Effector CD8-positive, alpha-beta T cell (primary cell): ENCODE measurements around the gene HDAC7.
A peak's percentile ranks its signal among the peaks of the same experiment; 100 is the strongest.
"Not testable (repeated sequence)": the region's sequence is repeated elsewhere in the genome, so short reads cannot be mapped to it uniquely, and the experiment has no call there.

Source experiments
- DNase-seq: peaks from one replicate; lab custom pipeline; 2025; lab: John Stamatoyannopoulos, UW

The HDAC7 gene

GRCh38 chr12:47849261-47849660, 29.6 kb upstream of the HDAC7 start:
- no peak for DNase-seq

DNA sequence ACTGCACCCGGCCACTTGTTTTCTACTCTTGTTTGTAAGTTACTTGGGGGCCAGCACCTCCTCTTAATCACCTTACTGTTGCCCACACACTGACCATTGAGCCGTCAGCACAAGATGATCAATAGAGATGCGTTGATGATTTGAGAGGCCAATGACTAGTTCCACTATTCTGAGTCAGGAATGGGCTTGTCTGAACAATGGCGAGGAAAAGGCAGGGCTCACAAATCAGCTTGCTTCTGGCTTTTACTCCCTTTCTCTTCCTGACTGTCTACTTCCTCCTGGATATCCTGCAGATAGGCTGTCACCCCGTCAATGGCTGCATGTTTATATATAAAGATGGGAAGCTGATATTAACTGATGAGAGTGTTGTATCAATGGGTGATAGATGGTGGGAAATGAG, 29.1 kb upstream of the HDAC7 start:
- no peak for DNase-seq

GRCh38 chr12:47846294-47846996, 26.7 kb upstream of the HDAC7 start:
- no peak for DNase-seq

DNA sequence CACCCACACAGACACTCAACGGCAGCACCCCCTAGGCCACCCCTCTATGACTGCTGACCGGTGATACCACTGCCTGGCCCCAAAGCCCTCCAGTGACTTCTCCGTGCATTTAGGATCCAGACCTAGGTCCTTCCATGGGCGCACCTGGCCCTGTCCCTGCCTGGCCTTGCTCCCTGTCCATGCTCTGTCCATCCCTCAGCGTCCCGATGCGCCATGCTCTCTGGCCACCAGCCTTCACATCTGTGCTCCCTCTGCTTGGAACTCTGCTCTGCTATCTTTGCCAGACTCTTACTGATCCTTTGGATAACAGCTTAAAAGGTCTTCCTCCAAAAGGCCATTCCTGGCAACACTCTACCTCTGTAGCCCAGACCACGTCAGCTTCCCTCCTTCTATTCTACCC, 25.4 kb upstream of the HDAC7 start:
- no peak for DNase-seq

DNA sequence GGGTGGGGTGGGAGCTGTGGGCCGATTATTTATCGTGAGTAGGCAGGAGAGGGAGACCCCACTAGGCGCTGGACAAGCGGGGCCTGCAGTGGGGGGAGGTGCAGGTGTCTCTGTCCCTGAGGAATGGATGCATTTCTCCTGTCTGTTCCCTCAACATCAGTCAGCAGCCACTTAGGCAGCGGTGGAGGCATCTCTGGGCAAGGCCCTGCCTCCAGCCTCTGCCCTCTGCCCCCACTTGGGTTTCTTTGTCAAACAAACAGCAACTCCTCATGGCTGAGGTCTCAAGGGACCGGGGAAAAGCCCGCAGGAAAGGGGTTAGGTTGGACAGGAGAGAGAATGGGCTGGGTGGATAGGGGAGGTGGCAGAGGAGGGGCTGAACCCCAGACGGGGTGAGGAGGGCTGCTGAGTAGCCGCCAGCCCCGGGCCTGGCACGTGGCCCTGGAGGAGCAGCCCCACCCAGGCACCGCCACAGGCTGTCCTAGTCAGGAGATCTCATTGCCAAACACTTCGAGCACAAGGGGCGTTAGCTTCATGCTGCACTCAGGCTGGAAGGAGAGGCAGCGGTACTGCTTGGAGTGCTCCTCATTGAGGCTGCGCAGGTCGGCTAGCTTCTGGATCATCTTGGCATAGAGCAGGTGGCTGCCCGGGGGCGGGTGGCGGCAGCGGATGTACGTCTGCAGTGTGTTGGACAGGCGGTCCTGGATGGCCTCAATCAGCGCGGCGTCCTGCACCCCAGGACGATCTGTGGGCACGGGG, 24.7 kb upstream of the HDAC7 start:
- DNase-seq = no peak

GRCh38 chr12:47843226-47843980, 23.7 kb upstream of the HDAC7 start:
- no peak for DNase-seq

GRCh38 chr12:47842543-47842942, 22.8 kb upstream of the HDAC7 start:
- DNase-seq = not testable (repeated sequence)

DNA sequence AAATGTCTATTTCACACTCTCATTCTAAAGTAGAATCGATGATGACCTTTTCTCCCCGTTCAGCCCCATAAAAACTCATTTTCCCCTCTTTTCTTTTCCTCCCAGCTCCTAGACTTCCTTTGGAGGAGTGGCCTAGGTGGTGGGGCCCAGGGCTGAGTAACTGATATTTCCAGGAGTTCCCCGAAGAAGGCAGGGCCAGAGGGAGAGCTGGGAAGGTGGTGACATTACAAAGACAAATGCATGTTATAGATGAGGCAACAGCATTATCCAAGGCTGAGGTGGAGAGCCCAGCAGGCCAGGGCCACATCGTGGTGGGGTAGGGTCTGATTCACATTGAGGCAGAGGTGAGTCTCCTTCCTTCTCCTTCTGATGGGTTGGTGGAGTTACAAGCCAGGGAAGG, 22.2 kb upstream of the HDAC7 start:
- DNase-seq = no peak

- no peak for DNase-seq
Observed at GRCh38 chr12:47841501-47841900, 21.8 kb upstream of the HDAC7 start.

GRCh38 chr12:47840571-47840970, 20.9 kb upstream of the HDAC7 start:
- no peak for DNase-seq

- DNase-seq = no peak
Observed at GRCh38 chr12:47839214-47839876, 19.6 kb upstream of the HDAC7 start.

- DNase-seq = peak; percentile 17
Observed at GRCh38 chr12:47838286-47838931, 18.7 kb upstream of the HDAC7 start.

GRCh38 chr12:47837190-47838171, 17.8 kb upstream of the HDAC7 start:
- peak; percentile 54 for DNase-seq

DNA sequence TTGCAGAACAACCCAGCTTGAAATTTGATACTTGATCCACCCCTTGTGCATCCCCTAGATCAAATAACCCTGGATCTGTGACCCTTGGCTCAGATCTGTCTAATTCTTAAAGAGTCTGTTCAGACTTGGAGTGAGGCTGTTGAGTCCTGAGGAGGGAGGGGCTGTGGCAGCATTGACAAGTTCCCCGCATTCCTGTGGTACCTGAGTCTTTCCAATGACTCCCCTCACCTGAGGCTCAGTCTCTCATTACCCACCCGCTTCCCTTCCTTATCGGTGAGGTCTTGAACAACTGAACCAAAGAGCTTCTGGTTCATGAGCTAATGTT, 16.1 kb upstream of the HDAC7 start:
- no peak for DNase-seq

DNA sequence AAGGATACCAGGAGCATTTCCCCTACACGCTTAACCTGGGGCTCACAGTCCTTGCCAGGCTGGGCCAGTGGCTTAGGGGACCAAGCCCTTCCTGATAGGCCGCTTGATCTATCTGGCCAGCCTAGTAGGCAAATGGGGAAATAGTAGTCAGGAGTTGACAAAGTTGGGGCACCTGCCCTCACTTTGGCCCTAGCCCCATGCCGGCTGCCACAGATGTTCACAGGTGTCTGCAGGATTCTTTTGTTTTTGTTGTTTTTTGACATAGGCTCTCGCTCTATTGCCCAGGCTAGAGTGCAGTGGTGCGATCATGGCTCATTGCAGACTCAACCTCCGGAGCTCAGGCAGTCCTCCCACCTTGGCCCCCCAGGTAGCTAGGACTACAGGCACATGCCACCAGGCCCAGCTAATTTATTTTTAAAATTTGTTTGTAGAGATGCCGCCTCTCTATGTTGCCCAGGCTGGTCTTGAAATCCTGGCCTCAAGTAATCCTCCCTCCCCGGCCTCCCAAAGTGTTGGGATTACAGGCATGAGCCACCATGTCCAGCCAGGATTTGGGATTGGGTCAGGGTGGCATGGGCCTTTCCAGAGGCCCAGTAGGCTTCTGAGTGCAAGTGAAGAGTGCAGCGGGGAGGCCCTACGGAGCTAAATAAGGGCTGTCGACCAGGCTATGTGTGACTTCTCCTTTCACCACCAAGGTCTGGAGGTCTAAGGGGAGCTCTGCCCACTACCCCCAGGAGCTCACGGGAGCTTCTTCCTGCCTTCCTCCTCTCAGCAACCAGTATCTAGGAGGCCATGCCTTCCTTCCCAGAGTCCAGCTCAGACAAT, 15.5 kb upstream of the HDAC7 start:
- no peak for DNase-seq

- no peak for DNase-seq
Observed at GRCh38 chr12:47834199-47834903, 14.6 kb upstream of the HDAC7 start.

- DNase-seq = no peak
Observed at GRCh38 chr12:47833591-47834012, 13.9 kb upstream of the HDAC7 start.

DNA sequence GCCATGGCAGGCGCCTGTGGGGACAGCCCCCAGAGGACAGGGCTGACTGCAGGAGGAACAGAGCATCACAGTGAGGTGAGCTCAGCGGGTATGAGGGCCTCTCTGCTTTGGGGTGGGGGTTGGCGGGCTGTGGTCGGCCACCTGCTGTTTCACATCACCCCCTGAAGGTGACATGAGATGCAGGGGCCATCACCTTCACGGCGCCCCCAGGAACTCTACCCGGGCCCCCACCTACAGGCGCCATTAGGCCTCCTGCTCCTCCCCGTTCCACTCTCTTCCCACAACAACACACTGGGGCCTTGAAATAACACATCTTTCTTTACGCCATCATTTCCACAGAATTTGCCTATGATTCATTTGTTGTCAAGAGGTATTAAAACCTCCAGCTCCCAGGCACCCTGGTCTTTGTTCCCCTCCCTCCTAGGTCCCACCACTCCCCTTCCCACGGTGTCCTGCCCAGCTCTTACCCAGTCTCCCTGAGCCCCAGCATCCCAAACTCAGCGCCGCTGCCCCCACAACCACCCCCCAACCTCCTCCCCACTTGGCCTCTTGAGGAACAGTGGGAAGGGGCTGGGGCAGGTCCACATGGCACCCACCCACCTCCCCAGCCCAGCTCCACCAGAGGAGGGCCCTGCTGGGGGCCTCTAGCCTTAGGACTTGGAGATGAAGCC, 12.7 kb upstream of the HDAC7 start:
- no peak for DNase-seq

- no peak for DNase-seq
Observed at GRCh38 chr12:47829584-47829983, 9.9 kb upstream of the HDAC7 start.
